HG02623 (cell line): Measurements from ENCODE around the gene DYNC1I1.

Source experiments
- ATAC-seq: cut with Tn5 transposase; IDR thresholded peaks from one replicate; pipeline ENCODE4 v1.9.1; 2021; ENCODE audit warnings: moderate library complexity; ENCODE audit not compliant: unreplicated experiment

Gene DYNC1I1

DNA sequence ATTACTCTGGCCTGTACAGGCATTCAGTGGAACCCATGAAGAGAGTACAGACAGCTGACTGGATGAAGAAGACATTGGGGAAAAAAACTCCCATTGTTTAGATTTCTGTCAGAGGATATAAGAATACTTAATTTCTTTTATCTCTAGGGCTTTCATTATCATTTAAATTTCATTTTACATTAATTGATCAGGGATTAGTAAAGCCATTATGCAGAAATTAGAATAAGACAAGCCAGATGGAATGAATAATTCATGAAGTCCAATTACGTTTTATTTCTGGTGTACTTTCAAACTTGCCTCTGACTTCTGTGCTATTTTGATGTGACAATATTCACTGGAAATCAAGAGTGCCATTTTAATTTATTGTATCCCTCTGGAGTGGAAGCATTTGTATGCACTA is 302.5 kb downstream of the DYNC1I1 start:
- no peak for ATAC-seq

- ATAC-seq, result peak; percentile 86
Observed at GRCh38 chr7:96075510-96076349, 303.4 kb downstream of the DYNC1I1 start.

GRCh38 chr7:96076350-96076707 is 304.0 kb downstream of the DYNC1I1 start:
- ATAC-seq, result no peak

DNA sequence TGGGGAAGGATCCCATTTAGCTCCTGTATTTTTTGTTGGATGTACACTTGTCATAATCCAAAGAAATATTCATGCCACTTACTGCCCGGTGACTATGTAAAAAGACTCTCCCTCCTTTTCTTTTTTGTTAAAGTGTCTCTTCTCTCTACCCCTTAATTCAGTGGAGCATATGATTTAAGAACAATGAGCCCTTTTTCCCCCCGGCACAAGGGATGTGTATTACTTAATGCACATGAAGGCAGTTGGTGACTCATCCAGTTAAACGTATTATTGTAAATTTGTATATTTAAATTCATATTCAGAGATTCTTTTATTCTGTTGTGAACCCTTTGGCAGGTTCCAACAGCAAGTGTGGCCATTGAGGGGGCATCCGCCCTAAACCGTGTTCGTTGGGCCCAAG is 307.7 kb downstream of the DYNC1I1 start:
- no peak for ATAC-seq

DNA sequence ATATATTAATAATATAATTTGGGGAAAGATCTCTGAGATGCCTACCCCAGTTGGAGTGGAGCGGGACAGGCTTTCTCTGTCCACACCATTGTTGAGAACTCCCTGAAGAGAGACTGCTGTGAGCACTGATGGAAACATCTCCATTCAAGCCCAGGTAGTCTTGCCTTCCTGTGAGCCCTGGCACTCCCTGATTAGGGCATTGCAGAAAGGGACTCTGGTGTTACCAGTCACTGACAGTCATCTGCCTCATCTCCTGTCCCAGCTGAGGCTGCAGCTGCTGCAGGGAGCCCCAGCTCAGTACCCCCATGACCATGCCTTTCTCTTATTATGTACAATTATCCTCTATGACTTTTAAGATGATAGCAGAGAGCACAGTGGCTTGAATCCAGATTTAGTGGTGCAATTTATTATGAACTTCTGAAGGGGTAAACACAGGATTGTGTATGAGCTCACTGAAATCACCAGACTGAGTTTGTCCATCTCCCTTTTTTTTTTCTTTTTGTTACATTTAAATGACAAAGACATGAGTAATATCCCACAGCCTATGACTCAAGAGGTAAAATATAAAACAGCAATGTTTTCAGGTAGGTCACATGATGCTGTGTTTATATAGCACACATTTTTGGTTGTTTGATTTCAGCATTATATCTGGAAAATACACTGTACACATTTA is 312.7 kb downstream of the DYNC1I1 start:
- ATAC-seq, result no peak

DNA sequence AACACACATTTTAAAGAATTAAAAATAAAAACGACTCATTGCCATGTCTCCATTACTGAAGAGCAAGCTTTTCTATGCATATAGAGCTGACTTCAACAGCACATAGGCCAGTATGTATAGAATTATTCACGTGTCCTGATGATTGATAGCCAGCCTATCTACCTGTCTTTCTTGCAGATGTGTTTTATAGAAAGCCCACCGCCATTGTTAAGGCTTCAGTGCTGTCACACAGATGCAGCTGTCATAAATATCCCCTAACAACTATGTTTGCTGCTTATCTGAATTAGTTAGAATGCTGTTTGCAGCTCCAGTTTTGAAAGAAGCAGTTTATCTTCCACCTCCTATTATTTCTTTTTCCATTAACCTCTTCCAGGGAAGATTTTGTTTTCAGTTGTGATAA is 313.6 kb downstream of the DYNC1I1 start:
- no peak for ATAC-seq

DNA sequence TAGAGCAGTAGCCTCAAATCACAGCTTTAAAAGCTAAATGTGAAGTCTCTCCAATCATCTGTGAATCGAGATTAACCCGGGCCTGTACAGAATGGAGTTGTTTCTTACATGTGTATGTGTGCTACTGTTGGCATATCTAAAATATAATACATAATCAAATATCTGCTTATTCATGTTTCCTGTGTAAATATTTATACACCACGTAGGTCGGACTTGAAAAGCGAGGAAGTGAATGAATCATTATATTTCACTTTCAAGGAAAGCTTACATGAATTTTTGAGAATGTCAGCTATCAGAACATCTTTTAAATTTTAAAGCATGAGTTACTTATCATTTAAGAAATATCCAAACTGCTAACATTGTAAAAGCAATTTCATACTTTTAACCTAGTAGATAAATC is 316.2 kb downstream of the DYNC1I1 start:
- ATAC-seq, result no peak

DNA sequence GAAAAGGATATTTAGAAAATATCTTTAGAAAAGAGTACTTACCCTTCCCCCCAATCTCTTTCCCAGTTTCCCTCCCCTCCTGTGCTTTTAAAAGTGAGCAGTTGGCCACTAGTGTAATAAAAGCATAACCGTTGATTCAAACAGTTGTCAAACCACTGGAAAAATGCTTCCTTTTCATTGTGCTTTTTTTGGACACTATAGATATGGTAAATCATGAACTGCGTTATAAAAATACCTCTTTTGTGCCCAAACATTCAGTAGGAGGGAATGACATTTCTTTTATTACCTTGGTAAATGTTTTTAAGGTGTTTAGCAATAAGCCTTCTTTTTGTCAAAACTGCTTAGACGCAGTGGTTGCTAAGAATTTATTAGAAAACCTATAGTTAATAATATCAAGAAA is 317.2 kb downstream of the DYNC1I1 start:
- ATAC-seq, result no peak

- no peak for ATAC-seq
Observed at GRCh38 chr7:96090756-96091155, 318.4 kb downstream of the DYNC1I1 start.

DNA sequence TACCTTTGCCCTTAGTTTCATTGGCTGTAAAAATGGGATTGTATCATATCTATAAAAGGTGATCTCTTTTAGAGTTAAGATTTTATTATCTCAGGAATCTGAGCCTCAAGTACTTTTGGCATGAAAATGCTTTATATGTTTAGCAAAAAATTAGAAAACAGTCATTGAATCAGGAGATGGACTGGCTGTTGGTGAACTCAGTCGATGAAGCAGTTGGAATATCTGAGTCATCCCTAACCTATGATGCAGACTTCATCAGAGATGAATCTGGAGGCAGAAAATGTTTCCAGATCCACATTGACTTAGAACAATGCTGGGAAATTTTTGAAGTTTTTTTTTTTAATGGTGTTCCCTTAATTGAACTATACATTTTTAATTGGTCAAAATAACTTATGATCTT is 321.1 kb downstream of the DYNC1I1 start:
- ATAC-seq, result no peak

DNA sequence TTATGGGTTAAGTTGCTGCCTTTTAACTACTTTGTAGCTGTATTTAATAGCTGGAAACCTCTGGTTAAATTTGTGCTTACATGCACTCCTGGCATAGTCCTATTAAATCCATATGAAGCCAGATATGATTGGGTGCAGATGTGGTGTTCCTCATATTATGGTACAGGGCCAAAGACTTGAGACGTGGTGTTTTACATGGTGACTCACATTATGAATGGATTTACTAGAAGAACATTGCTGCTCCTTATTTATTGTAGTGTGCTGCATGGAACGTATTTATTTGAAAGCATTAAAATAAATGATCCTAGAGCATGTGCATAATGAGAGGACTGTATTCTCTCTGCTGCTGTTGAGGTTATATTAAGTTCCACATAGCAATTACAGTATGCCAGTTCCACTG is 325.5 kb downstream of the DYNC1I1 start:
- no peak for ATAC-seq

GRCh38 chr7:96100737-96101136 is 328.4 kb downstream of the DYNC1I1 start:
- no peak for ATAC-seq

DNA sequence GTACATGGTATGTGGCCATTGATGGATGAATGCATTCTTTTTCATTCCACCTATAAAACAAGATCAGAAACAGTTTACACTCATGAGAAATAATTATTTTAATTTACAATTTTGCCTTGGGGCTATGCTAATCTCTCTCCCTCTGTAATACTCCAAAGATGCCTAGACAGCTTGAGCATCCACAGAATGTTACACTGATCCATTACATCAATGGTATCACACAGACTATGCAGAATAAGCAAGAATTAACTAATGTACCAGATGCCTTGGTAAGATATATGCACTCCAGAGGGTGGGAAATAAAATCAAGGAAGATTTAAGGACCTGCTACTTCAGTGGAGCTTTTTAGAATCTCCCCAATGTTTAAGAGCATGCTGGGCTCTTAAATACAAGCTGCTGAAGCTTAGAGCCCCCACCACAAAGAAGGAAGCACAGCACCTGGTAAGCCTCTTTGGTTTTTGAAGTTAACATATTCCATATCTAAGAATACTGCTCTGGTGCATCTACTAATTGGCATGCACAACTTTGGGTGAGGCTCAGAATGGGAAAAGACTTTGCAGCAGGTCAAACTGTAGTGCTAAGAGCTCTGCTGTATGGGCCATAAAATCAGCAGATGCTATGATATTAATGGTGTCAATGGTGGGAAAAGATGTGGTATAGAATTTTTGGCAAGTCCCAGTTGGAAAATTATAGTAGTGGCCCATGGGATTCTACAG is 329.9 kb downstream of the DYNC1I1 start:
- no peak for ATAC-seq

- no peak for ATAC-seq
Observed at GRCh38 chr7:96104984-96105383, 332.6 kb downstream of the DYNC1I1 start.

DNA sequence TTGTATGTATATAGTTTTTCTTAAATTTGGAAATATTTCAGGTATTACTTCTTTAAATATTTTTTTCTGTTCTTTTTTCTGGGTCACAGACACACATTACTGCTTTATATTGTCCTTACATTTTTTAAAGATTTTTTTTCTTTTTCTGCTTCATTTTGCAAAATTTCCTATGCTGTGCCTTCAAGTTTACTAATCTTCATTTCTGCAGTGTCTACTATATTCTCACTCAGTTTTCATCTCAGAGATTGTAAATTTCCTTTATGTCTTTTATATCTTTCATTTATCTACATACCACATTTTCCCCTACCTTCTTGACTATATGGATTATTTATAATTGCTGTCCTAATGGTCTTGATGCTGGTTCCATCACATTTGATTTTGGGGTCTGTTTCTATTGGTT is 339.1 kb downstream of the DYNC1I1 start:
- ATAC-seq, result no peak

DNA sequence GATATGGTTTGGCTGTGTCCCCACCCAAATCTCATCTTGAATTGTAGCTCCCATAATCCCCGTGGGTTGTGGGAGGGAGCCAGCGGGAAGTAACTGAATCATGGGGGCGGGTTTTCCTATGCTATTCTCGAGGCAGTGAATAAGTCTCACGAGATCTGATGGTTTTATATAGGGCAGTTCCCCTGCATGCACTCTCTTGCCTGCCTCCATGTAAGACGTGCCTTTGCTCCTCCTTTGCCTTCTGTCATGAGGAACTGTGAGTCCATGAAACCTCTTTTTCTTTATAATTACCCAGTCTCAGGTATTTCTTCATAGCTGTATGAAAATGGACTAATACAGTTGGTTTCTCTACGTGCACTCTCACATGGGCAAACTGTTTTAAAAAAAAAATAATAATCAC is 341.8 kb downstream of the DYNC1I1 start:
- ATAC-seq, result no peak

- ATAC-seq, result no peak
Observed at GRCh38 chr7:96116173-96116572, 343.8 kb downstream of the DYNC1I1 start.

DNA sequence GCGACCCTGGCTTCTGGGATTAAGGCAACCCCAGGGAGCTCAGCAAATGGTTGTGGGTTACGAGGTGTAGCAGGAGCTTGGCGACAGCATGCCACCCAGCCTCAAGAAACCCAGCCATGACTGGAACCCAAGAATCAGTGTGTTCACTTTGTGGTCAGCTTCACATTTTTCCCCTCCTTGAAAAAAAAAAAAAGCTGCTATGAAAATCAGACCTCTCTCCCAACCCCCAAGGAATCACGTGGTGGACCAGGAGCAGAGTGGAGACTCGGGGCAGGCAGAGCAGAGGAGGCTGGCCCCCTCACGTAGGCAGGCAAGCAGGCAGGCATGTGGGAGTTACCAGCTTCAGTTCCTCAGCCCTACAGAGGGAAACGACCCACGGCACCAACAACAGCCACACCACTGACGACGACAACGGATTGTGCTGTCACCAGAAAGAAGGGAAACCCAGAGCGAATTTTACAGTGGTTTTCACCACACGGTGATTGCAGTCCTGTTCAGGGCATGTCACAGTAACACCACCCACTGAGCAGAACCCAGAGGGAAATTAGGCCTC is 346.2 kb downstream of the DYNC1I1 start:
- no peak for ATAC-seq

DNA sequence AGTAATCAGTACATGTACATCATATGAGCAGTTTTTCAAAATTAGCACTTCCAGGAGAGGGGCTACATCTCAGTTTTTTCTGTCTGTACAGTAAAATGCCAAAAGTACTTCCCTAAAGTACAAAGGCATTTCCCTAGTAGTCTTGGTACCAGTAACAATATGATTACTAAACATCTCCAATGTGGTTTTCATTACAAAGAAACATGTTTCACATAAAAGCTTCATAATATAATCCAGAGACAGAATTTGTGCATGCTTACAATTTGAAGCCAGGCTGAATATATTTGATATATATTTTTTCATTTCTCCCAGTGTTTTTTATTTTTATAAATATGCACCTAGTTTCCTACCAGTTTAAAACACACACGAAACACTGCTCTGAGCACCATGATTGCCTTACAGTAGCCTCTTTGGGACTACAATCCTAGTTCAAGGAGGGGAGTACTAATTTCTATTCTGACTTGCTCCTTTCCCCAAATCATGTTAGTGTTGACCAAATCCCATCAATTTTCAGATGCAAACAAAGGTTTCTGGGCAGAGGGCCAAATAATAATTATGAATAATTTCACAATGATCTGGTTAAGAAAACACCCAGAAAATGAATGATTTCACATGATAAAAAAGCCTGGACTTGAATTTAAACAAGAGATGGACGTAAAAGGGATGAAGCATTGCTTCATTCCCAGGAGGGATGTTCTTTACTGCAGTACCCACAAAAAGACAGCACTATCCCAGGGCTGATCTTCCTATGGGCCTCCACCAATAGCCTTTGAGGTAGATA is 348.3 kb downstream of the DYNC1I1 start:
- ATAC-seq, result no peak

GRCh38 chr7:96121752-96122151 is 349.4 kb downstream of the DYNC1I1 start:
- ATAC-seq, result no peak

GRCh38 chr7:96122746-96123145 is 350.4 kb downstream of the DYNC1I1 start:
- ATAC-seq, result no peak
